Activated CD8-positive, alpha-beta memory T cell treated with anti-CD3 and anti-CD28 coated beads for 4 hours (primary cell): ENCODE data around the gene SYT2.

Experiments
- DNase-seq, 2 donors: peaks; one replicate each; pipeline ENCODE4 v3.0.0-alpha.2; 2020; ENCODE audit warnings: low read depth in 2 of 2

The SYT2 gene

GRCh38 chr1:202704601-202705000 is 5.7 kb downstream of the SYT2 start:
- DNase-seq, result no peak

GRCh38 chr1:202703191-202703590 is 7.1 kb downstream of the SYT2 start:
- no peak for DNase-seq

GRCh38 chr1:202702088-202702487 is 8.2 kb downstream of the SYT2 start:
- no peak for DNase-seq

GRCh38 chr1:202701200-202701599 is 9.1 kb downstream of the SYT2 start:
- no peak for DNase-seq

- DNase-seq, result no peak
Observed at GRCh38 chr1:202700061-202700460, 10.2 kb downstream of the SYT2 start.

GRCh38 chr1:202698276-202698675 is 12.0 kb downstream of the SYT2 start:
- DNase-seq, result no peak

GRCh38 chr1:202697038-202697437 is 13.2 kb downstream of the SYT2 start:
- no peak for DNase-seq

- no peak for DNase-seq
Observed at GRCh38 chr1:202694314-202694713, 15.9 kb downstream of the SYT2 start.

GRCh38 chr1:202692959-202693555 is 17.2 kb downstream of the SYT2 start:
- DNase-seq, result peak; percentile 18 to 20

GRCh38 chr1:202691816-202692215 is 18.4 kb downstream of the SYT2 start:
- DNase-seq, result no peak

GRCh38 chr1:202689493-202690342 is 20.5 kb downstream of the SYT2 start:
- no peak for DNase-seq

- no peak for DNase-seq
Observed at GRCh38 chr1:202689082-202689481, 21.2 kb downstream of the SYT2 start.

- no peak for DNase-seq
Observed at GRCh38 chr1:202688401-202688800, 21.9 kb downstream of the SYT2 start.

GRCh38 chr1:202687798-202688197 is 22.5 kb downstream of the SYT2 start:
- no peak for DNase-seq

GRCh38 chr1:202687370-202687769 is 22.9 kb downstream of the SYT2 start:
- DNase-seq, result no peak

GRCh38 chr1:202685641-202686040 is 24.6 kb downstream of the SYT2 start:
- no peak for DNase-seq

- DNase-seq, result no peak
Observed at GRCh38 chr1:202684716-202685115, 25.5 kb downstream of the SYT2 start.

GRCh38 chr1:202683029-202683428 is 27.2 kb downstream of the SYT2 start:
- DNase-seq, result no peak

- DNase-seq, result no peak
Observed at GRCh38 chr1:202682477-202682876, 27.8 kb downstream of the SYT2 start.

GRCh38 chr1:202681736-202682420 is 28.4 kb downstream of the SYT2 start:
- no peak for DNase-seq

GRCh38 chr1:202680586-202681352 is 29.5 kb downstream of the SYT2 start:
- no peak for DNase-seq
